WTC11 (cell line): Measurements from ENCODE around the gene USP22.

Experiments
- ARID4B ChIP-seq: sonication (generic); formaldehyde crosslinking; IDR thresholded peaks from 2 replicates; pipeline ENCODE4 v1.8.0; 2023; ENCODE audit warnings: missing genetic modification reagents, mild to moderate bottlenecking, borderline replicate concordance
- ATF3 ChIP-seq: sonication (generic); formaldehyde crosslinking; conservative IDR thresholded peaks from 2 replicates; pipeline ENCODE4 v1.8.1; 2022; ENCODE audit warnings: mild to moderate bottlenecking, missing genetic modification reagents
- ATF6 ChIP-seq: sonication (generic); formaldehyde crosslinking; IDR thresholded peaks from 2 replicates; pipeline ENCODE4 v1.8.1; 2023; ENCODE audit warnings: mild to moderate bottlenecking, missing genetic modification reagents
- CTCF ChIP-seq: fragments of 200-600 bp; IDR thresholded peaks from 2 replicates; pipeline ENCODE4 v1.8.0; 2022; ENCODE audit warnings: antibody characterized with exemption
- E2F1 ChIP-seq: sonication (generic); formaldehyde crosslinking; IDR thresholded peaks from 2 replicates; pipeline ENCODE4 v1.8.0; 2022; ENCODE audit warnings: mild to moderate bottlenecking, missing genetic modification reagents
- E2F4 ChIP-seq: sonication (generic); formaldehyde crosslinking; IDR thresholded peaks from 2 replicates; pipeline ENCODE4 v1.8.1; 2022; ENCODE audit warnings: low read depth, mild to moderate bottlenecking, moderate library complexity, missing genetic modification reagents, borderline replicate concordance
- MAX ChIP-seq: sonication (generic); formaldehyde crosslinking; IDR thresholded peaks from 2 replicates; pipeline ENCODE4 v1.8.0; 2022; ENCODE audit warnings: mild to moderate bottlenecking, missing genetic modification reagents
- NR1H2 ChIP-seq: sonication (generic); formaldehyde crosslinking; IDR thresholded peaks from 2 replicates; pipeline ENCODE4 v1.9.0; 2021; ENCODE audit warnings: mild to moderate bottlenecking, moderate library complexity, missing genetic modification reagents
- TEAD4 ChIP-seq: sonication (generic); formaldehyde crosslinking; IDR thresholded peaks from 2 replicates; pipeline ENCODE4 v1.8.0; 2022; ENCODE audit warnings: mild to moderate bottlenecking, missing genetic modification reagents
- USF1 ChIP-seq: sonication (generic); formaldehyde crosslinking; IDR thresholded peaks from 2 replicates; pipeline ENCODE4 v1.8.0; 2022; ENCODE audit warnings: mild to moderate bottlenecking, missing genetic modification reagents
- ZNF423 ChIP-seq: fragments of 250-450 bp; sonication (Bioruptor Pico); IDR thresholded peaks from 2 replicates; pipeline ENCODE4 v2.1.2; 2022; ENCODE audit warnings: mild to moderate bottlenecking, moderate library complexity
- ZSCAN18 ChIP-seq: fragments of 250-450 bp; sonication (Bioruptor Pico); IDR thresholded peaks from 2 replicates; pipeline ENCODE4 v2.1.2; 2022; ENCODE audit warnings: mild to moderate bottlenecking, moderate library complexity

- no peak for TF ChIP-seq TEAD4
- no peak for TF ChIP-seq ZSCAN18 (CRISPR knock-in tag)
- no peak for TF ChIP-seq USF1 (CRISPR knock-in tag)
- TF ChIP-seq NR1H2, result no peak
- TF ChIP-seq MAX (CRISPR knock-in tag), result no peak
- no peak for TF ChIP-seq CTCF
- no peak for TF ChIP-seq E2F1 (CRISPR knock-in tag)
- no peak for TF ChIP-seq ATF6
- TF ChIP-seq ATF3 (CRISPR knock-in tag), result no peak
- TF ChIP-seq ARID4B (CRISPR knock-in tag), result no peak
- TF ChIP-seq E2F4 (CRISPR knock-in tag), result no peak
- no peak for TF ChIP-seq ZNF423 (CRISPR knock-in tag)
Measured at GRCh38 chr17:21075739-21076085, 32.9 kb upstream of the USP22 start.
